OCI-LY7 (cell line): ENCODE measurements around the gene ADD1. TPM values are rescaled to one million over a fixed set of nuclear protein-coding genes. Genes with fewer than 3 reads are reported as not detected.

ENCODE experiments used
- BruUV-seq: library from RNA; stranded (reverse); fragments of 400-500 nt; replicated peaks from 2 replicates; lab custom pipeline; 2021; lab: Mats Ljungman, UMichigan
- CTCF ChIA-PET: fragments of 300-600 bp; sonication (Branson Sonifier 250); formaldehyde crosslinking; loops from one replicate; lab custom pipeline; 2022; ENCODE audit warnings: antibody characterized with exemption; ENCODE audit not compliant: unreplicated experiment; lab: Charles Lee
- POLR2A ChIA-PET: fragments of 300-600 bp; sonication (Branson Sonifier 250); formaldehyde crosslinking; loops from one replicate; lab custom pipeline; 2022; ENCODE audit warnings: antibody characterized with exemption; lab: Charles Lee
- DNase-seq: peaks from one replicate; pipeline ENCODE4 v3.0.0-alpha.2; 2015; ENCODE audit warnings: low spot score
- H2AFZ ChIP-seq: fragments of 200-600 bp; sonication (generic), shearing (Covaris generic); 2 replicates; pipeline ENCODE4 v1.6.1; 2014; ENCODE audit warnings: mild to moderate bottlenecking, antibody characterized with exemption, low read length, moderate library complexity
- H3K27ac ChIP-seq: fragments of 200-600 bp; sonication (generic); 2 replicates; pipeline ENCODE4 v1.5.1; 2014; ENCODE audit warnings: mixed run types, low read depth, mild to moderate bottlenecking, moderate library complexity, low read length, inconsistent platforms; ENCODE audit not compliant: poor library complexity, severe bottlenecking
- H3K36me3 ChIP-seq: fragments of 200-600 bp; sonication (generic); 2 replicates; pipeline ENCODE4 v1.6.1; 2014; ENCODE audit warnings: mild to moderate bottlenecking, antibody characterized with exemption, low read length, moderate library complexity, mixed read lengths; ENCODE audit not compliant: insufficient read depth
- H3K4me1 ChIP-seq: fragments of 200-600 bp; sonication (generic); 2 replicates; pipeline ENCODE4 v1.5.1; 2014; ENCODE audit warnings: mild to moderate bottlenecking, low read length; ENCODE audit not compliant: insufficient read depth, poor library complexity, severe bottlenecking
- H3K4me2 ChIP-seq: fragments of 200-600 bp; sonication (generic); 2 replicates; pipeline ENCODE4 v1.6.1; 2014; ENCODE audit warnings: mild to moderate bottlenecking, low read length
- H3K4me3 ChIP-seq: fragments of 200-600 bp; sonication (generic); 2 replicates; pipeline ENCODE4 v1.5.1; 2014; ENCODE audit warnings: mild to moderate bottlenecking, low read depth, low read length; ENCODE audit not compliant: poor library complexity, severe bottlenecking
- H3K79me2 ChIP-seq: fragments of 200-600 bp; sonication (generic); 2 replicates; pipeline ENCODE4 v1.6.1; 2016; ENCODE audit warnings: low read depth, mild to moderate bottlenecking, low read length, moderate library complexity, mixed read lengths; ENCODE audit not compliant: insufficient read depth
- H3K9me2 ChIP-seq: fragments of 200-600 bp; sonication (generic); 2 replicates; pipeline ENCODE4 v1.6.1; 2016; ENCODE audit warnings: mild to moderate bottlenecking, low read length, mixed read lengths; ENCODE audit not compliant: insufficient read depth
- H3K9me3 ChIP-seq: fragments of 200-600 bp; sonication (generic); 2 replicates; pipeline ENCODE4 v1.6.1; 2014; ENCODE audit warnings: mild to moderate bottlenecking, mixed run types, low read length, mixed read lengths
- H4K20me1 ChIP-seq: fragments of 200-600 bp; sonication (generic); 2 replicates; pipeline ENCODE4 v1.6.1; 2014; ENCODE audit warnings: mild to moderate bottlenecking, antibody characterized with exemption, low read length, moderate library complexity, mixed read lengths; ENCODE audit not compliant: insufficient read depth
- EZH2phosphoT487 ChIP-seq: fragments of 200-600 bp; sonication (generic); IDR thresholded peaks from 2 replicates; pipeline ENCODE4 v1.6.1; 2018; ENCODE audit warnings: low read depth, borderline replicate concordance, mild to moderate bottlenecking, mixed run types, antibody characterized with exemption, low read length, moderate library complexity, mixed read lengths
- intact Hi-C: fragments of 100-400 bp; cut with micrococcal nuclease; formaldehyde crosslinking; loops from one replicate; pipeline ENCODE4 v1.10.0; 2022; ENCODE audit not compliant: unreplicated experiment
- total RNA-seq, 2 experiments: library from RNA; depleted of rRNA in 1 of 2; stranded (reverse); fragments of >200 nt in 1 of 2; shearing (Covaris generic) in 1 of 2; gene quantifications; 2 replicates each; pipeline ENCODE4 v1.2.3, GENCODE V29; 2014 to 2022
- TF ChIP-seq, protein P1 (sequence below): fragments of 200-600 bp; sonication (generic); conservative IDR thresholded peaks from 2 replicates; pipeline ENCODE4 v1.5.1; 2014; ENCODE audit warnings: mild to moderate bottlenecking, antibody characterized with exemption, low read length, moderate library complexity, mixed read lengths

ADD1 gene
- total RNA-seq, 2 experiments from 2014 or later: 85.3 to 108 TPM

DNA sequence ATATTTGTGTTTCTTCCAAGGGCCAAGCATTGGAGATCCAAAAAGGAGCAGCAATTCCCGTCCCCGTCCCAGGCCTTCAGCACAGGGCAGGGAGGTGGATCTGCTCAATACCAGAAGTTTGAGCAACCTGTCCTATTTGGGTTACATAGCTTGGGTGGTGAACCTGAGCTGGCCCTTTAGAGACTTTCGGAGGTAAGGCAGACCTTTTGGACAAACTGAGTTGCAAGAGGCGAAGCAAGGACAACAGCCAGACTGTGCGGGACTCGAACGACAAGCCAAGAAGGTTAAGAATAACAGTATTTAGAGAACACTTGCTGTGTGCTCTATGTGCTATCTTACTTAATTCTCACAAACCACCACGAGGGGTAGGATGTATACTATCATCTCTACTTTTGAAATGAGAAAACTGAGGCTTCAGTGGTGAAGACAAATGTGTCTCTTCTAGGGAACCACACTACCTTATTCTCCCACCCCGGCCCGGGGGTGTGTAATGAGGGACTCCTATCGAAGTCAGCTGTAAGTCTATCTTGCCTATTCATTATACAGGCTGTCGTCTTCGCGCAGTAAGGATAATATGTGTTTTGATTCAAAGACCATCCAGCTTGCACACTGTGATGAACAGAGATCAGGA is 118.3 kb downstream of the ADD1 start:
- Histone ChIP-seq H4K20me1 (peaks cover 8% of the 10 kb centered on the region), H3K9me3 (no peaks in the 10 kb centered on the region), H3K9me2 (no peaks in the 10 kb centered on the region), H3K79me2 (peaks cover 63% of the 10 kb centered on the region), H3K27ac (peak overlapping the region; percentile 69), H2AFZ (no peak overlapping the region), H3K4me2 (peak overlapping the region; percentile 78), H3K4me3 (peak overlapping the region; percentile 83), H3K4me1 (peaks cover 22% of the 10 kb centered on the region), H3K36me3 (peaks cover 41% of the 10 kb centered on the region)
- TSS peak; percentile 83 for BruUV-seq
- ChIA-PET POLR2A (interaction anchor here (0.6 to 1.5 kb wide), 8 partner anchors 16 to 393 kb away, joined by 3 to 6 read pairs (median 4); no protein-coding TSS in a partner anchor), CTCF (no interaction called here)
- intact Hi-C loops: loop anchor here (2.0 to 10.0 kb wide), 3 partner anchors 113 to 497 kb away; partner anchors contain the start of genes HTT, HTT-AS and RNF4
- DNase-seq: peak; percentile 82
- no peak for TF ChIP-seq EZH2phosphoT487
- TF ChIP-seq, protein P1, sequence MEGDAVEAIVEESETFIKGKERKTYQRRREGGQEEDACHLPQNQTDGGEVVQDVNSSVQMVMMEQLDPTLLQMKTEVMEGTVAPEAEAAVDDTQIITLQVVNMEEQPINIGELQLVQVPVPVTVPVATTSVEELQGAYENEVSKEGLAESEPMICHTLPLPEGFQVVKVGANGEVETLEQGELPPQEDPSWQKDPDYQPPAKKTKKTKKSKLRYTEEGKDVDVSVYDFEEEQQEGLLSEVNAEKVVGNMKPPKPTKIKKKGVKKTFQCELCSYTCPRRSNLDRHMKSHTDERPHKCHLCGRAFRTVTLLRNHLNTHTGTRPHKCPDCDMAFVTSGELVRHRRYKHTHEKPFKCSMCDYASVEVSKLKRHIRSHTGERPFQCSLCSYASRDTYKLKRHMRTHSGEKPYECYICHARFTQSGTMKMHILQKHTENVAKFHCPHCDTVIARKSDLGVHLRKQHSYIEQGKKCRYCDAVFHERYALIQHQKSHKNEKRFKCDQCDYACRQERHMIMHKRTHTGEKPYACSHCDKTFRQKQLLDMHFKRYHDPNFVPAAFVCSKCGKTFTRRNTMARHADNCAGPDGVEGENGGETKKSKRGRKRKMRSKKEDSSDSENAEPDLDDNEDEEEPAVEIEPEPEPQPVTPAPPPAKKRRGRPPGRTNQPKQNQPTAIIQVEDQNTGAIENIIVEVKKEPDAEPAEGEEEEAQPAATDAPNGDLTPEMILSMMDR: peak; percentile 62

DNA sequence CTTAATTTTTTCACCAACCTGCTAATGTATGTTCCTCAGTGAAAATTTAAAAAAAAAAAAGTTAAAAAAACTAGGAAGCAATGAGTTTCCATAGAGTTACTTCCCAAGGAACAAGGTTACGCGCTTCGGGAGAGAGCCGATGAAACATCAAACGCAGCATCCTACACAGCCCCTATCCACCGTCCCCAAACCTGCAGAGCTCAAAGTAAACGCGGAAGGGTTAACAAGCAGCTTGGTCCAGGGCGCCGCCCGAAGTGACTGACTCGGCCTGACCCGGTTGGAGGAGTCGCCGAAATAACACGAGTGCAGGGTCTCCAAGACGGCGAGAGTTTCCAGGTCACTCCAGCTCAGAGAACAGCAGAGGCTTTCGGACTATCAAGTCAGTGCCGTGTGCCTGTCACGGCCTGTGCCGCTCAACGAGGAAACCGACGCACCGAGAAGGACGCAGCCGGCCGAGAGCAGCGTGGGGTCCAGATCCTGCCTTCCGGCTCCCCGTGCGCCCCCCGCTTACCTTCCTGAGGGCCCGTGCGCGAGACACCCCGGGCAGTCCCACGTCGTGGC is 119.0 kb downstream of the ADD1 start:
- Histone ChIP-seq H3K36me3 (peaks cover 33% of the 10 kb centered on the region), H4K20me1 (peaks cover 8% of the 10 kb centered on the region), H2AFZ (peak overlapping the region; percentile 45; the same call in 1 of the 2 replicates), H3K79me2 (peaks cover 56% of the 10 kb centered on the region), H3K27ac (peak overlapping the region; percentile 69), H3K9me2 (no peaks in the 10 kb centered on the region), H3K4me1 (peaks cover 22% of the 10 kb centered on the region), H3K4me2 (peak overlapping the region; percentile 78), H3K9me3 (no peaks in the 10 kb centered on the region), H3K4me3 (peak overlapping the region; percentile 83)
- DNase-seq: peak; percentile 79
- POLR2A ChIA-PET: interaction anchor here (0.5 to 1.5 kb wide), 8 partner anchors 16 to 392 kb away, joined by 3 to 6 read pairs (median 4); no protein-coding TSS in a partner anchor
- TF ChIP-seq, protein P1: no peak
- no peak for TF ChIP-seq EZH2phosphoT487
- BruUV-seq: no TSS peak
- intact Hi-C loops: loop anchor here (2.0 to 10.0 kb wide), 3 partner anchors 112 to 498 kb away; partner anchors contain the start of genes HTT, HTT-AS and RNF4
- CTCF ChIA-PET: interaction anchor here (1.0 kb wide), 1 partner anchor 275 kb away, joined by 4 read pairs; no protein-coding TSS in a partner anchor
